PC-3 (cell line): ENCODE data around the gene SHROOM2.

ENCODE experiments used
- CTCF ChIP-seq: fragments of 300-600 bp; sonication (generic); conservative IDR thresholded peaks from 2 replicates; pipeline ENCODE4 v1.5.1; 2017; ENCODE audit warnings: antibody characterized with exemption, low read depth, mild to moderate bottlenecking, low read length
- EZH2 ChIP-seq: fragments of 300-600 bp; sonication (generic); IDR thresholded peaks from one replicate; pipeline ENCODE4 v1.6.1; 2017; ENCODE audit warnings: antibody characterized with exemption, mild to moderate bottlenecking, low read length; ENCODE audit not compliant: unreplicated experiment

- TF ChIP-seq CTCF = no peak
- TF ChIP-seq EZH2 = no peak
Measured at GRCh38 chrX:9923357-9923756, 137.1 kb downstream of the SHROOM2 start.
